ENCODE data around the gene CEP41. TPM values are rescaled to one million over a fixed set of nuclear protein-coding genes. Genes with fewer than 3 reads are reported as not detected.

The CEP41 gene
- polyA plus RNA-seq, 3 donors = 2.9 to 8.5 (median 7.2) TPM

DNA sequence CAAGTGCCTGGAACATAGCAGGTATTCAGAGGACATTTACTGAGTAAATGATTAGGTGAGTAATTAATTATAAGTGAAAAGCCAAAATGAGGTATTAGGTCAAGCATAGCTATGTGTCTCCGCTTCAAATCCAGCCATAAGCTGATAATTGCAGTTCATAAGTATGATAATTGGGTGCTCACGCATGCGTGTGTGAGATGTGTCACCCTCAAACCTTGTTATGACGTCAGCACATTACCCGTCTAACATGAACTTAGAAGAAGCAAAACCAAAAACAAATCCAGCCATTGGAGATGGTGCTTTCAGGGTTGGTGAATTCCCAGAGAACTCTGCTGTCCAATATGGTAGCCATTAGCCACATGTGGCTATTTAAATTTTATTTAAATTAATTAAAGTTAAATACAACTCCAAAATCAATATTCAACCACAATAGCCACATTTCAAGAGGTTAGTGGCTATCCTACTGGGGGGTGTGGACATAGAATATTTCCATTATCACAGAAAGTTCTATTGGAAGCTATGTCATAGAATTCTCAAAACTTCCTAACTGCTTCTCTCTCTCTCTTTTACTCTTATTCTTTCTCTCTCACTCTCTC, 96.4 kb downstream of the CEP41 start, which contains the start of gene CPA5:
CPA5 (plus strand) TSS at position 546 of the 596 bp plus-strand sequence. CDS start 1,670 bp downstream, outside the sequence.
- peaks cover 0 to 4% of the 10 kb centered on the region in 2 donors for H3K9me3 ChIP-seq (replicated peaks in 1 of 2; ENCODE audit: control insufficient read depth in 1 of 2, insufficient read depth in 1 of 2, low read length in 2 of 2)
- Mint-ChIP-seq H3K4me3 (no peak within 1 kb of the TSS), H3K9me3 (peaks cover 0 to 7% (median 2%) of the 10 kb centered on the region in 7 donors), H3K27ac (no peak within 1 kb of the TSS), H3K4me1 (no peaks in the 10 kb centered on the region), H3K36me3 (no peaks in the 10 kb centered on the region), H3K27me3 (ENCODE audit: low read depth in 3 of 3) (peaks cover 0 to 7% (median 0%) of the 10 kb centered on the region in 3 donors)
- no peaks in the 10 kb centered on the region for H3K36me3 ChIP-seq (replicated peaks in 1 of 2; ENCODE audit: control insufficient read depth in 1 of 2, insufficient read depth in 2 of 2, low read length in 2 of 2)
- no peak for DNase-seq
- no peaks in the 10 kb centered on the region for H3K27me3 ChIP-seq (ENCODE audit: control insufficient read depth in 2 of 2, insufficient read depth in 2 of 2, low read length in 2 of 2)
- H4K20me1 ChIP-seq (ENCODE audit: insufficient read depth, low read length) = no peaks in the 10 kb centered on the region
- no peak within 1 kb of the TSS for H3K4me2 ChIP-seq (replicated peaks; ENCODE audit: extremely low read depth, low read length, poor library complexity, severe bottlenecking)
- no peak within 1 kb of the TSS for H3K27ac ChIP-seq (ENCODE audit: low read depth in 1 of 2, low read length in 2 of 2)
- H2AFZ ChIP-seq (ENCODE audit: insufficient read depth, low read depth, low read length, poor library complexity, severe bottlenecking) = no peak within 1 kb of the TSS
- no peak within 1 kb of the TSS for H3K4me3 ChIP-seq (replicated peaks in 1 of 3; ENCODE audit: low read depth in 2 of 3, low read length in 3 of 3)
- intact Hi-C loops (cut with micrococcal nuclease) = no loop called here
- TF ChIP-seq, protein P1, sequence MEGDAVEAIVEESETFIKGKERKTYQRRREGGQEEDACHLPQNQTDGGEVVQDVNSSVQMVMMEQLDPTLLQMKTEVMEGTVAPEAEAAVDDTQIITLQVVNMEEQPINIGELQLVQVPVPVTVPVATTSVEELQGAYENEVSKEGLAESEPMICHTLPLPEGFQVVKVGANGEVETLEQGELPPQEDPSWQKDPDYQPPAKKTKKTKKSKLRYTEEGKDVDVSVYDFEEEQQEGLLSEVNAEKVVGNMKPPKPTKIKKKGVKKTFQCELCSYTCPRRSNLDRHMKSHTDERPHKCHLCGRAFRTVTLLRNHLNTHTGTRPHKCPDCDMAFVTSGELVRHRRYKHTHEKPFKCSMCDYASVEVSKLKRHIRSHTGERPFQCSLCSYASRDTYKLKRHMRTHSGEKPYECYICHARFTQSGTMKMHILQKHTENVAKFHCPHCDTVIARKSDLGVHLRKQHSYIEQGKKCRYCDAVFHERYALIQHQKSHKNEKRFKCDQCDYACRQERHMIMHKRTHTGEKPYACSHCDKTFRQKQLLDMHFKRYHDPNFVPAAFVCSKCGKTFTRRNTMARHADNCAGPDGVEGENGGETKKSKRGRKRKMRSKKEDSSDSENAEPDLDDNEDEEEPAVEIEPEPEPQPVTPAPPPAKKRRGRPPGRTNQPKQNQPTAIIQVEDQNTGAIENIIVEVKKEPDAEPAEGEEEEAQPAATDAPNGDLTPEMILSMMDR (IDR thresholded peaks at IDR 0.05) = no peak
- H3K4me1 ChIP-seq (ENCODE audit: control insufficient read depth in 1 of 2, insufficient read depth in 2 of 2, low read length in 2 of 2) = no peaks in the 10 kb centered on the region
- no CpG with 5 or more reads among the region's 5 CpGs for WGBS (ENCODE audit: insufficient coverage)
- H3K79me2 ChIP-seq (ENCODE audit: insufficient read depth, low read length) = no peaks in the 10 kb centered on the region
- no peak within 1 kb of the TSS for H3K9ac ChIP-seq (ENCODE audit: insufficient read depth, low read length, poor library complexity, severe bottlenecking)

Small RNA genes lying within 50 kb of the gene (small RNA-seq; reads per million reads assigned to genes)
- gene RF02148 (ENCODE audit: insufficient read length, low read depth) (not detected), gene RF02149 (ENCODE audit: insufficient read length, low read depth) (not detected), gene RF02150 (ENCODE audit: insufficient read length, low read depth) (not detected)

Other genes starting within 250 kb of the CEP41 start
- gene TMEM209, start 235.6 kb downstream of the CEP41 start, polyA plus RNA-seq = 10 to 100 TPM in 1 of 3 donors, 1 to 10 TPM in 2; 7.7 to 16.7 (median 9.6) TPM
- not detected for gene SSMEM1, start 233.2 kb downstream of the CEP41 start, polyA plus RNA-seq
- not detected for gene CPA2, start 174.2 kb downstream of the CEP41 start, polyA plus RNA-seq
- not detected for gene CPA4, start 147.9 kb downstream of the CEP41 start, polyA plus RNA-seq
- not detected for gene CPA5, start 96.2 kb downstream of the CEP41 start, polyA plus RNA-seq
- gene CPA1, start 60.5 kb downstream of the CEP41 start, polyA plus RNA-seq = not detected
- 1 to 10 TPM; 1.1 to 3.1 (median 1.8) TPM for gene MEST, start 51.1 kb upstream of the CEP41 start, polyA plus RNA-seq
- 10 to 100 TPM in 1 of 3 donors, 1 to 10 TPM in 2; 2.7 to 10.3 (median 9.6) TPM for gene COPG2, start 227.7 kb upstream of the CEP41 start, polyA plus RNA-seq
- not detected for gene TSGA13, start 245.5 kb upstream of the CEP41 start, polyA plus RNA-seq

Data from CD14-positive monocyte (primary cell).